Neuron (in vitro differentiated cells): ENCODE data around the gene TNS2.
A peak's percentile ranks its signal among the peaks of the same experiment; 100 is the strongest.
"Not testable (repeated sequence)": the region's sequence is repeated elsewhere in the genome, so short reads cannot be mapped to it uniquely, and the experiment has no call there.

ENCODE experiments used
- H2AFZ ChIP-seq: one replicate; pipeline ENCODE4 v1.6.1; 2013; ENCODE audit warnings: low read depth, mild to moderate bottlenecking, inconsistent platforms, low read length, moderate library complexity
- H3K27me3 ChIP-seq: one replicate; pipeline ENCODE4 v1.6.1; 2013; ENCODE audit warnings: low read length; ENCODE audit not compliant: insufficient read depth
- H3K36me3 ChIP-seq: one replicate; pipeline ENCODE4 v1.6.1; 2013; ENCODE audit warnings: low read length; ENCODE audit not compliant: insufficient read depth
- H3K4me1 ChIP-seq: one replicate; pipeline ENCODE4 v1.6.1; 2013; ENCODE audit warnings: low read length; ENCODE audit not compliant: insufficient read depth
- H3K4me3 ChIP-seq: 2 replicates; pipeline ENCODE4 v1.5.1; 2013; ENCODE audit warnings: mild to moderate bottlenecking, low read length, moderate library complexity
- H3K9me3 ChIP-seq: one replicate; pipeline ENCODE4 v1.6.1; 2013; ENCODE audit warnings: low read length

Gene TNS2

GRCh38 chr12:53014709-53015108 is 35.2 kb upstream of the TNS2 start:
- H3K9me3 ChIP-seq: peaks cover 5% of the 10 kb centered on the region
- no peak overlapping the region for H3K4me3 ChIP-seq
- H3K27me3 ChIP-seq: no peaks in the 10 kb centered on the region
- H2AFZ ChIP-seq: no peak overlapping the region
- no peaks in the 10 kb centered on the region for H3K4me1 ChIP-seq
- H3K36me3 ChIP-seq: peaks cover 54% of the 10 kb centered on the region

- Histone ChIP-seq H3K9me3 (no peaks in the 10 kb centered on the region), H3K36me3 (peaks cover 85% of the 10 kb centered on the region), H3K4me3 (no peak overlapping the region), H2AFZ (no peak overlapping the region), H3K4me1 (no peaks in the 10 kb centered on the region), H3K27me3 (no peaks in the 10 kb centered on the region)
Observed at GRCh38 chr12:53025250-53025649, 24.6 kb upstream of the TNS2 start.

- H3K4me1 ChIP-seq, H2AFZ ChIP-seq, H3K9me3 ChIP-seq, H3K27me3 ChIP-seq, H3K4me3 ChIP-seq: not testable (repeated sequence)
- H3K36me3 ChIP-seq: peaks cover 87% of the 10 kb centered on the region
Observed at GRCh38 chr12:53027014-53027413, 22.9 kb upstream of the TNS2 start.

- Histone ChIP-seq H3K4me1 (no peaks in the 10 kb centered on the region), H3K4me3 (no peak overlapping the region), H3K27me3 (no peaks in the 10 kb centered on the region), H3K9me3 (no peaks in the 10 kb centered on the region), H2AFZ (no peak overlapping the region), H3K36me3 (peaks cover 81% of the 10 kb centered on the region)
Observed at GRCh38 chr12:53031616-53032015, 18.2 kb upstream of the TNS2 start.

GRCh38 chr12:53033832-53034231 is 16.0 kb upstream of the TNS2 start:
- H3K9me3 ChIP-seq, H3K4me1 ChIP-seq, H3K4me3 ChIP-seq, H2AFZ ChIP-seq, H3K27me3 ChIP-seq: not testable (repeated sequence)
- peaks cover 79% of the 10 kb centered on the region for H3K36me3 ChIP-seq

GRCh38 chr12:53034459-53034858 is 15.4 kb upstream of the TNS2 start:
- H3K36me3 ChIP-seq: peaks cover 80% of the 10 kb centered on the region
- no peaks in the 10 kb centered on the region for H3K27me3 ChIP-seq

GRCh38 chr12:53036802-53037201 is 13.1 kb upstream of the TNS2 start:
- Histone ChIP-seq H3K36me3 (peaks cover 70% of the 10 kb centered on the region), H3K4me3 (no peak overlapping the region), H3K9me3 (no peaks in the 10 kb centered on the region), H3K4me1 (no peaks in the 10 kb centered on the region), H3K27me3 (no peaks in the 10 kb centered on the region), H2AFZ (no peak overlapping the region)

More at GRCh38 chr12:53034459-53034858, 15.4 kb upstream of the TNS2 start:
- Histone ChIP-seq H3K4me3 (no peak overlapping the region), H3K9me3 (no peaks in the 10 kb centered on the region), H2AFZ (no peak overlapping the region), H3K4me1 (no peaks in the 10 kb centered on the region)

- Histone ChIP-seq H3K9me3 (no peaks in the 10 kb centered on the region), H3K36me3 (peaks cover 52% of the 10 kb centered on the region), H3K4me3 (no peak overlapping the region), H3K27me3 (no peaks in the 10 kb centered on the region), H2AFZ (no peak overlapping the region), H3K4me1 (no peaks in the 10 kb centered on the region)
Observed at GRCh38 chr12:53039851-53040250, 10.0 kb upstream of the TNS2 start.

- Histone ChIP-seq H2AFZ (no peak overlapping the region), H3K27me3 (no peaks in the 10 kb centered on the region), H3K4me1 (peaks cover 11% of the 10 kb centered on the region), H3K4me3 (no peak overlapping the region), H3K9me3 (no peaks in the 10 kb centered on the region), H3K36me3 (peaks cover 29% of the 10 kb centered on the region)
Observed at GRCh38 chr12:53042607-53043454, 7.0 kb upstream of the TNS2 start.

GRCh38 chr12:53044052-53044581 is 5.7 kb upstream of the TNS2 start:
- H3K4me3 ChIP-seq: no peak overlapping the region
- H3K27me3 ChIP-seq: no peaks in the 10 kb centered on the region
- H3K36me3 ChIP-seq: peaks cover 17% of the 10 kb centered on the region
- no peak overlapping the region for H2AFZ ChIP-seq
- peaks cover 24% of the 10 kb centered on the region for H3K4me1 ChIP-seq
- no peaks in the 10 kb centered on the region for H3K9me3 ChIP-seq

GRCh38 chr12:53044896-53045695 is 4.8 kb upstream of the TNS2 start:
- Histone ChIP-seq H3K27me3 (no peaks in the 10 kb centered on the region), H3K4me1 (peaks cover 34% of the 10 kb centered on the region), H3K9me3 (no peaks in the 10 kb centered on the region), H2AFZ (no peak overlapping the region), H3K4me3 (no peak overlapping the region), H3K36me3 (peaks cover 9% of the 10 kb centered on the region)

GRCh38 chr12:53045696-53046045 is 4.2 kb upstream of the TNS2 start:
- H3K4me3 ChIP-seq: peak overlapping the region; percentile 66
- H3K9me3 ChIP-seq: no peaks in the 10 kb centered on the region
- H2AFZ ChIP-seq: no peak overlapping the region
- H3K27me3 ChIP-seq: no peaks in the 10 kb centered on the region
- H3K4me1 ChIP-seq: peaks cover 40% of the 10 kb centered on the region
- H3K36me3 ChIP-seq: peaks cover 9% of the 10 kb centered on the region

- H3K9me3 ChIP-seq: no peaks in the 10 kb centered on the region
- H3K36me3 ChIP-seq: peaks cover 4% of the 10 kb centered on the region
- no peaks in the 10 kb centered on the region for H3K27me3 ChIP-seq
- H3K4me3 ChIP-seq: peak overlapping the region; percentile 66
- peak overlapping the region; percentile 62 for H2AFZ ChIP-seq
- peaks cover 50% of the 10 kb centered on the region for H3K4me1 ChIP-seq
Observed at GRCh38 chr12:53046655-53047220, 3.1 kb upstream of the TNS2 start.
